ENCODE results near the gene FGFR2. TPM values are rescaled to one million over a fixed set of nuclear protein-coding genes. Genes with fewer than 3 reads are reported as not detected.

FGFR2 gene
- 25.7 and 27.2 TPM in 2 replicates for total RNA-seq

DNA sequence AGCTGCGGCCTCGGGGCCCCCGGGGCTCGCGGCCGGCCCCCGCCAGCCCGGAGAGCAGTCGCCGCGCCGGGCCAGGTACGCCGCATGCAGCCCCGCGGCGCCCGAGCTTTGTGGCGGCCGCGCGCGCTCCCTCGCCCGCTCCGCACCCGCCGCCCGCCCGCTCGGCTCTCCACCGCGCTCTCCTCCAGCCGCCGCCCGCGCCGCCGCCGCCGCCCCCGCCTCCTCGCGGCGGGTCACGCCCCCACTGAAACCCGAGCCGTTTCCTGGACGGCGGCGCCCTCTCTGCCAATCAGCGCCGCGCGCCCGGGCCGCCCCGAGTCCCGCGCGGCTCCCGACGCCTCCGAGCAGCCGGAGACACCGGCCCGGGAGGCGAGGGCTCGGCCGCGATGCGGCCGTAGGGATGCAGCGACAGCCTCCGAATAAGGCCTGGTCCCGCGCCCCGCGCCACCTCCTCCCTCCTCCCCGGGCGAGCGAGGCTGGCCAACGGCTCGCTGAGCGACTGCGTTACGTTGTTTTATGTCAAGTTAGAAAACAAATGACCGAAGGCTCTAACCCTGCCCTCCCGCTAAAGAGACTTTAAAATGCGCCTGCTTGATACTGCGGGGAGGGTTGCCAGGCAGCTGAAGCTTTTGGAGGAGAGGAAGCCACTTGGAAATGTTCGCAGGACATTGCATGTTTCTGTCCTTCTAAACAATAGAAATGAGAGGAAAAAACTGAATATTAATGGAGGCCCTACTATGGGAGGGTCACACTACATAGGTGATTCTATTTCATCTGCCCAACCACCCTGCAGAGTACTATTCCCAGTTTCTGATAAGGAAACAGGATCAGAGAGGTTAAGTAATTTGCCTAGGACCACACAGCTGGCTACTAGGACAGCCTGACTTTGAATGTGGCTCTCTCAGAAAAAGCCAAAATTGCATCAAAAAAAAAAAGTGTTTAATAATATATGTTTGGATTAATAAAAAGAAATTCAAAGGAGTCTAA, at the start of gene FGFR2:
Gene FGFR2, minus strand, starts transcription at position 182 of the 987 bp plus-strand sequence. CDS start 4,627 bp downstream, outside the sequence.

